Activated T-helper 1 cell treated with anti-CD3 and anti-CD28 coated beads, Interleukin-2, amount 50 U/mL, for 16 hours (primary cell): ENCODE measurements around the gene PGA4.
A peak's percentile ranks its signal among the peaks of the same experiment; 100 is the strongest.
"Not testable (repeated sequence)": the region's sequence is repeated elsewhere in the genome, so short reads cannot be mapped to it uniquely, and the experiment has no call there.

Source experiments
- DNase-seq, 2 donors: peaks; one replicate each; pipeline ENCODE4 v3.0.0-alpha.2; 2020; ENCODE audit warnings: low read depth in 1 of 2, low spot score in 1 of 2

PGA4 gene

GRCh38 chr11:61222047-61222446 lies at the start of gene PGA4:
Gene PGA4, plus strand, starts transcription at chr11:61222347. Its CDS starts 54 bp downstream, at chr11:61222401.
- DNase-seq = not testable (repeated sequence)

GRCh38 chr11:61172356-61172755 lies 49.8 kb upstream of the PGA4 start:
- no peak for DNase-seq

- DNase-seq = no peak
Measured at GRCh38 chr11:61172888-61173287, 49.3 kb upstream of the PGA4 start.

- DNase-seq = no peak
Measured at GRCh38 chr11:61173456-61173855, 48.7 kb upstream of the PGA4 start.

GRCh38 chr11:61174273-61174672 lies 47.9 kb upstream of the PGA4 start:
- no peak for DNase-seq

- DNase-seq = no peak
Measured at GRCh38 chr11:61174949-61175348, 47.2 kb upstream of the PGA4 start.

GRCh38 chr11:61176446-61176845 lies 45.7 kb upstream of the PGA4 start:
- no peak for DNase-seq

- not testable (repeated sequence) for DNase-seq
Measured at GRCh38 chr11:61180205-61180604, 41.9 kb upstream of the PGA4 start.

GRCh38 chr11:61181489-61181888 lies 40.7 kb upstream of the PGA4 start:
- DNase-seq = no peak

GRCh38 chr11:61183645-61184044 lies 38.5 kb upstream of the PGA4 start:
- DNase-seq = no peak

- DNase-seq = no peak
Measured at GRCh38 chr11:61186504-61186903, 35.6 kb upstream of the PGA4 start.

GRCh38 chr11:61187505-61188130 lies 34.5 kb upstream of the PGA4 start:
- DNase-seq = peak; percentile 55 to 61

GRCh38 chr11:61189933-61190332 lies 32.2 kb upstream of the PGA4 start:
- no peak for DNase-seq

GRCh38 chr11:61193596-61193995 lies 28.6 kb upstream of the PGA4 start:
- no peak for DNase-seq

- DNase-seq = no peak
Measured at GRCh38 chr11:61194169-61194671, 27.9 kb upstream of the PGA4 start.

- no peak for DNase-seq
Measured at GRCh38 chr11:61194981-61195695, 27.0 kb upstream of the PGA4 start.

- no peak for DNase-seq
Measured at GRCh38 chr11:61195719-61196118, 26.4 kb upstream of the PGA4 start.

GRCh38 chr11:61198361-61198760 lies 23.8 kb upstream of the PGA4 start:
- DNase-seq = no peak

GRCh38 chr11:61198948-61199523 lies 23.1 kb upstream of the PGA4 start:
- DNase-seq = no peak

- DNase-seq = no peak
Measured at GRCh38 chr11:61201476-61201875, 20.7 kb upstream of the PGA4 start.

GRCh38 chr11:61202950-61203746 lies 19.0 kb upstream of the PGA4 start, which contains the start of gene PGA3:
Gene PGA3, plus strand, starts transcription at chr11:61203515. Its CDS starts 50 bp downstream, at chr11:61203565.
- not testable (repeated sequence) for DNase-seq
